ENCODE results near the gene CACNA2D3.

The CACNA2D3 gene

GRCh38 chr3:54916732-54917131 is 794.4 kb downstream of the CACNA2D3 start:
- intact Hi-C loops (cut with DNase I; ENCODE audit: low total_unique reads), result no loop called here
- no peaks in the 10 kb centered on the region for H3K4me1 ChIP-seq
- TF ChIP-seq, protein P1, sequence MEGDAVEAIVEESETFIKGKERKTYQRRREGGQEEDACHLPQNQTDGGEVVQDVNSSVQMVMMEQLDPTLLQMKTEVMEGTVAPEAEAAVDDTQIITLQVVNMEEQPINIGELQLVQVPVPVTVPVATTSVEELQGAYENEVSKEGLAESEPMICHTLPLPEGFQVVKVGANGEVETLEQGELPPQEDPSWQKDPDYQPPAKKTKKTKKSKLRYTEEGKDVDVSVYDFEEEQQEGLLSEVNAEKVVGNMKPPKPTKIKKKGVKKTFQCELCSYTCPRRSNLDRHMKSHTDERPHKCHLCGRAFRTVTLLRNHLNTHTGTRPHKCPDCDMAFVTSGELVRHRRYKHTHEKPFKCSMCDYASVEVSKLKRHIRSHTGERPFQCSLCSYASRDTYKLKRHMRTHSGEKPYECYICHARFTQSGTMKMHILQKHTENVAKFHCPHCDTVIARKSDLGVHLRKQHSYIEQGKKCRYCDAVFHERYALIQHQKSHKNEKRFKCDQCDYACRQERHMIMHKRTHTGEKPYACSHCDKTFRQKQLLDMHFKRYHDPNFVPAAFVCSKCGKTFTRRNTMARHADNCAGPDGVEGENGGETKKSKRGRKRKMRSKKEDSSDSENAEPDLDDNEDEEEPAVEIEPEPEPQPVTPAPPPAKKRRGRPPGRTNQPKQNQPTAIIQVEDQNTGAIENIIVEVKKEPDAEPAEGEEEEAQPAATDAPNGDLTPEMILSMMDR (IDR thresholded peaks at IDR 0.05), result no peak

DNA sequence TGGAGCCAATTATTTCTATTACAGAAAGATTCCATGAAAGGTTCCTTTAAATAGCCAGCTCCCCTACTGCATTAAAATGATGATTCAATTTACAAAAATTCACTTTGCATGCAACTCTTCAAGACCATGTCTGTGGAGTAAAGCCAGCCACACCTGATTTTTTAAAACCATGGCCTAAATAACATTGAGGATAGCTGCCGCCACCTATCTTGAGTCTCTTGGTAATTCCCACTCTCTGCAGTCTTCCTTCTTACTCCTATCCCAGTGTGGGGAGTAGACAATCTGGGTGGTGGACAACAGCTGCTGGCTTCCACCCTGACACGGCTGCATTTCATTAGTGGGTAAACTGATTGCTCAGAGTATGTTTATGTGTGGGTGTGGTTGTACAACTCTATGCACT is 794.8 kb downstream of the CACNA2D3 start:
- H3K27ac ChIP-seq, result no peak overlapping the region
- no peaks in the 10 kb centered on the region for H3K9me3 ChIP-seq
- no peak overlapping the region for H3K4me3 ChIP-seq
- no peak for DNase-seq
- H3K27me3 ChIP-seq, result no peaks in the 10 kb centered on the region
- H3K4me1 ChIP-seq, result no peaks in the 10 kb centered on the region
- no peaks in the 10 kb centered on the region for H3K36me3 ChIP-seq
- intact Hi-C loops (cut with DNase I; ENCODE audit: low total_unique reads), result no loop called here
- TF ChIP-seq, protein P1 (IDR thresholded peaks at IDR 0.05), result no peak

More at GRCh38 chr3:54916732-54917131, 794.4 kb downstream of the CACNA2D3 start:
- Histone ChIP-seq H3K9me3 (no peaks in the 10 kb centered on the region), H3K27me3 (no peaks in the 10 kb centered on the region), H3K36me3 (peaks cover 0 to 4% (median 0%) of the 10 kb centered on the region in 3 donors), H3K27ac (no peak overlapping the region), H3K4me3 (no peak overlapping the region)
- DNase-seq, result no peak

- no peak for DNase-seq
- TF ChIP-seq, protein P1 (IDR thresholded peaks at IDR 0.05), result no peak
- H3K27ac ChIP-seq, result no peak overlapping the region
- intact Hi-C loops (cut with DNase I; ENCODE audit: low total_unique reads), result no loop called here
- no peaks in the 10 kb centered on the region for H3K4me1 ChIP-seq
- H3K9me3 ChIP-seq, result no peaks in the 10 kb centered on the region
- H3K36me3 ChIP-seq, result no peaks in the 10 kb centered on the region
- H3K27me3 ChIP-seq, result no peaks in the 10 kb centered on the region
- H3K4me3 ChIP-seq, result no peak overlapping the region
These were observed 795.5 kb downstream of the CACNA2D3 start for GRCh38 chr3:54917862-54918261.

- Histone ChIP-seq H3K27me3 (no peaks in the 10 kb centered on the region), H3K36me3 (no peaks in the 10 kb centered on the region), H3K9me3 (no peaks in the 10 kb centered on the region), H3K4me1 (no peaks in the 10 kb centered on the region), H3K27ac (no peak overlapping the region), H3K4me3 (no peak overlapping the region)
- DNase-seq, result no peak
- intact Hi-C loops (cut with DNase I; ENCODE audit: low total_unique reads), result no loop called here
- TF ChIP-seq, protein P1 (IDR thresholded peaks at IDR 0.05), result no peak
These were observed 796.2 kb downstream of the CACNA2D3 start for GRCh38 chr3:54918516-54918915.

- Histone ChIP-seq H3K4me1 (no peaks in the 10 kb centered on the region), H3K27me3 (no peaks in the 10 kb centered on the region), H3K4me3 (no peak within 1 kb of the TSS), H3K36me3 (no peaks in the 10 kb centered on the region), H3K9me3 (no peaks in the 10 kb centered on the region), H3K27ac (no peak within 1 kb of the TSS)
- intact Hi-C loops (cut with DNase I; ENCODE audit: low total_unique reads), result no loop called here
- TF ChIP-seq, protein P1 (IDR thresholded peaks at IDR 0.05), result no peak
- DNase-seq, result no peak
These were observed 805.9 kb downstream of the CACNA2D3 start, which contains the start of gene LRTM1 for GRCh38 chr3:54928046-54928770. LRTM1 (minus strand) TSS chr3:54928059; CDS start chr3:54927911, 148 bp downstream.
